ENCODE measurements around the gene TOLLIP.

DNA sequence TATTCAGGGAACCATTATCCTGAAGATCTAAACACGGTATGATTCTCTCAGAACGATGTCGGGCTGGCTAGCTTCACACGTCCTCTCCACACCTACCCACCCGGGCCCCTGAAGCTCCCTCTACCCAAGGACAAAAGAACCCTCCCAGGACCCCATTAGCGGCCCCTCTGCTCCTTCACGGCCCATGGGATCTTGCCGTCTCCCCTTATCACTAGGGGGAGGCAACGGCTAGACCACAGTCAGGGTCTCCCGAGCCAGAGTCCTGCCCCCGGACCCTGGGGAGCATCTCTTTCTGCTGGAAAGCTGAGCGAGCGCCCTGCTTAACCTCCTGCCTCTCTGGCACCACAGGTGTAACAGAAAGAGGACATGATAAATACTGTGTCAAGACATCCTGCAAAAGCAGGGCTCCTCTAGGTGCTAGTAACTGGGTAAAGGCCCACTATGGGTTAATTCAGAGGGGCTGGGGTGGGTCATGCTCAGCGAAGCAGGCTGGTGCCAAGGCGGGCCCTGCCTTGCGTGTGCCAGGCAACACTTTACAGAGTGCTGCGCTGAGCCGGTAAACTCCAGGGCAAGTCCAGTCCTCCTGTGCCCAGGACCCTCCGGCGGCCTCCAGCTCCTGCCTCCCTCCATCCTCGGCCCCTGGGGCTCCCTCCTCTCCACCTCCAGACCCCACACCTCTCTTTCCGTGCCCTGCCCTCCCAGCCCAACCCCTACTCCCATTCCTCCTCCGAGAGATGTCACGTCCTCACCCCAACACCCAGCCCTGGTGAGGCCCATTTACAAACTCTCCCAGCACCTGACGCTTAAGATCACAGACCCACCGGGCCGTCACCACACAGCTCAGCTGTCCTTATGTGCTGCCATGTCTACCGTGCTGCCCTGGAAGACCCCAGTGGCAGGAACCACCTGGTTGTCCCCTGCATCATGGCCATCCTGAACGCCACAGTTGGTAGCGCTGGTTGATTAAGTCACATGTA is 3.0 kb downstream of the TOLLIP start:
- TF ChIP-seq CTCF (IDR thresholded peaks at IDR 0.05) = no peak
- no peak for TF ChIP-seq POLR2A (IDR thresholded peaks at IDR 0.05)
- no peak for TF ChIP-seq EP300 (IDR thresholded peaks at IDR 0.05)

Data from tibial nerve (tissue), 4 donors.